OCI-LY3 (cell line): ENCODE data around the gene RNASE2.

Experiments used
- EZH2phosphoT487 ChIP-seq: fragments of 200-600 bp; shearing (Covaris generic); IDR thresholded peaks from 2 replicates; pipeline ENCODE4 v1.6.1; 2018; ENCODE audit warnings: antibody characterized with exemption, mixed run types, low read depth
- TF ChIP-seq, protein P1 (sequence below): fragments of 200-600, 300-600 bp; sonication (generic); IDR thresholded peaks from 2 replicates; pipeline ENCODE4 v1.5.1; 2014; ENCODE audit warnings: antibody characterized with exemption, low read length, low read depth

DNA sequence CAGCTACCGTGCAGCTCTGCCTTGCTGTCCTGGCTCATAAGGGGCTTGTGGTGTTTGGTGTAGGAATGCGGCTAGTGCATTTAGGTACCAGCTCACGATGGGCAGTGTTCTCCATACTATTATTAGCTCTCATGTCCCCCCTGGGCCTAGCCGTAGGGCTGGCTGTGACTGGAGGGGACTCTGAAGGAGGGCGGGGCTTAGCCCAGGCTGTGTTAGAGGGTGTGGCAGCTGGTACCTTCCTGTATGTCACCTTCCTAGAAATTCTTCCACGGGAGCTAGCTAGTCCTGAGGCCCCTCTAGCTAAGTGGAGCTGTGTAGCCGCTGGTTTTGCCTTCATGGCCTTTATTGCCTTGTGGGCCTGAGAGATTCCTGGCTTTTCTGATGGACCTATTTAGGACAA lies 45.9 kb downstream of the RNASE2 start:
- TF ChIP-seq, protein P1, sequence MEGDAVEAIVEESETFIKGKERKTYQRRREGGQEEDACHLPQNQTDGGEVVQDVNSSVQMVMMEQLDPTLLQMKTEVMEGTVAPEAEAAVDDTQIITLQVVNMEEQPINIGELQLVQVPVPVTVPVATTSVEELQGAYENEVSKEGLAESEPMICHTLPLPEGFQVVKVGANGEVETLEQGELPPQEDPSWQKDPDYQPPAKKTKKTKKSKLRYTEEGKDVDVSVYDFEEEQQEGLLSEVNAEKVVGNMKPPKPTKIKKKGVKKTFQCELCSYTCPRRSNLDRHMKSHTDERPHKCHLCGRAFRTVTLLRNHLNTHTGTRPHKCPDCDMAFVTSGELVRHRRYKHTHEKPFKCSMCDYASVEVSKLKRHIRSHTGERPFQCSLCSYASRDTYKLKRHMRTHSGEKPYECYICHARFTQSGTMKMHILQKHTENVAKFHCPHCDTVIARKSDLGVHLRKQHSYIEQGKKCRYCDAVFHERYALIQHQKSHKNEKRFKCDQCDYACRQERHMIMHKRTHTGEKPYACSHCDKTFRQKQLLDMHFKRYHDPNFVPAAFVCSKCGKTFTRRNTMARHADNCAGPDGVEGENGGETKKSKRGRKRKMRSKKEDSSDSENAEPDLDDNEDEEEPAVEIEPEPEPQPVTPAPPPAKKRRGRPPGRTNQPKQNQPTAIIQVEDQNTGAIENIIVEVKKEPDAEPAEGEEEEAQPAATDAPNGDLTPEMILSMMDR = no peak
- no peak for TF ChIP-seq EZH2phosphoT487
